Thoracic aorta (tissue), 2 donors: ENCODE results near the gene PIGW. TPM values are rescaled to one million over a fixed set of nuclear protein-coding genes. Genes with fewer than 3 reads are reported as not detected.
A peak's percentile ranks its signal among the peaks of the same experiment; 100 is the strongest.

Experiments used
- ATAC-seq: fragments of 150-250 bp; one replicate; pipeline ENCODE4 v1.8.0; 2017; ENCODE audit warnings: low read depth; ENCODE audit not compliant: insufficient number of reproducible peaks, low FRiP score
- DNase-seq: peaks from one replicate; pipeline ENCODE4 v3.0.0-alpha.2; 2020; ENCODE audit warnings: low spot score
- H3K27ac ChIP-seq, 2 donors: fragments of 200-600 bp; sonication (generic); 1 replicate in 1 of 2; 2 replicates in 1 of 2; pipeline ENCODE4 v1.5.1; 2016; ENCODE audit warnings: mild to moderate bottlenecking in 2 of 2, moderate library complexity in 2 of 2
- H3K27me3 ChIP-seq: fragments of 200-600 bp; sonication (generic); replicated peaks from 2 replicates; pipeline ENCODE4 v1.6.0; 2016; ENCODE audit warnings: mild to moderate bottlenecking; ENCODE audit not compliant: insufficient read depth
- H3K36me3 ChIP-seq: fragments of 200-600 bp; sonication (generic); one replicate; pipeline ENCODE4 v1.5.1; 2016
- H3K4me1 ChIP-seq, 2 donors: fragments of 200-600 bp; sonication (generic); 1 replicate in 1 of 2; 2 replicates in 1 of 2; pipeline versions ENCODE4 v1.5.1 to v1.6.0; 2016; ENCODE audit warnings: low read depth in 2 of 2, mild to moderate bottlenecking in 1 of 2; ENCODE audit not compliant: control insufficient read depth in 1 of 2
- H3K4me3 ChIP-seq: fragments of 200-600 bp; sonication (generic); 2 replicates; pipeline ENCODE4 v1.5.1; 2016; ENCODE audit warnings: mild to moderate bottlenecking
- H3K9me3 ChIP-seq: fragments of 200-600 bp; sonication (generic); 2 replicates; pipeline ENCODE4 v1.5.1; 2016
- total RNA-seq, 2 donors: library from RNA; depleted of rRNA; stranded (reverse); fragments of >200 nt; gene quantifications; one replicate each; pipeline versions ENCODE4 v1.1.0 to v1.2.3, GENCODE V29; 2016
- TF ChIP-seq, protein P1 (sequence below): fragments of 200-600 bp; sonication (generic); IDR thresholded peaks from one replicate; pipeline ENCODE4 v1.5.1; 2019; ENCODE audit warnings: antibody characterized with exemption

Gene PIGW
- total RNA-seq, 2 donors from 2014 or later: 1.8 to 10.7 TPM

DNA sequence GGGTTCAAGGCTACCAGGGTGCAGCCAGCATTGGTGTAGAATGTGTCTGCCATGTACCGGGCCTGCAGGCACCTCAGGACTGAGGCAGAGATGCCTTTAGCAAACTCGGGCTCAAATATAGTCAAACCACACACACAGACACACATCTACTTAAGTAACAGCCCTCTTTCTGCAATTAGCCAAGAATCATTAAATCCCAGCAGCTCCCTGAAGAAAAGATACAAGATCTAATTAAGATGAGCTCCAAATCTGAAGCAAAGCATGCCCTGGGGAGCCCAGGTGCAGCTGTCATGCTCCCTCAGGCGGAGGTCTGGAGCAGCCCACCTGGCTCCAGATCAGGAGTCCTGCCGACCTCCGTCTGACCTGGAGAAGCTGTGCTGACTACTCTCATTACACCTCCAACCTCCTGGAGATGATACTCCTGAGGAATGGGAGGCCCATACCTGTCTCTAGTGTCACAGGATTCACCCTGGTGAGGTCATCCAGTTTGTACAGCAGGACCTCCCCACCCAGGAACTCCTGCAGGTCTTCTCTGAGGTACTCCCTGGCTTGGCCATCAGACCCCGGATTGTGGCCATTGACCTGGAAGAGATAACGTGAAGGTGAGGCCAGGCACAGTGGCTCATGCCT is 7.1 kb upstream of the PIGW start:
- Histone ChIP-seq H3K27me3 (no peaks in the 10 kb centered on the region), H3K27ac (no peak overlapping the region), H3K36me3 (peaks cover 27% of the 10 kb centered on the region), H3K4me1 (no peaks in the 10 kb centered on the region), H3K9me3 (no peaks in the 10 kb centered on the region), H3K4me3 (no peak overlapping the region)
- TF ChIP-seq, protein P1, sequence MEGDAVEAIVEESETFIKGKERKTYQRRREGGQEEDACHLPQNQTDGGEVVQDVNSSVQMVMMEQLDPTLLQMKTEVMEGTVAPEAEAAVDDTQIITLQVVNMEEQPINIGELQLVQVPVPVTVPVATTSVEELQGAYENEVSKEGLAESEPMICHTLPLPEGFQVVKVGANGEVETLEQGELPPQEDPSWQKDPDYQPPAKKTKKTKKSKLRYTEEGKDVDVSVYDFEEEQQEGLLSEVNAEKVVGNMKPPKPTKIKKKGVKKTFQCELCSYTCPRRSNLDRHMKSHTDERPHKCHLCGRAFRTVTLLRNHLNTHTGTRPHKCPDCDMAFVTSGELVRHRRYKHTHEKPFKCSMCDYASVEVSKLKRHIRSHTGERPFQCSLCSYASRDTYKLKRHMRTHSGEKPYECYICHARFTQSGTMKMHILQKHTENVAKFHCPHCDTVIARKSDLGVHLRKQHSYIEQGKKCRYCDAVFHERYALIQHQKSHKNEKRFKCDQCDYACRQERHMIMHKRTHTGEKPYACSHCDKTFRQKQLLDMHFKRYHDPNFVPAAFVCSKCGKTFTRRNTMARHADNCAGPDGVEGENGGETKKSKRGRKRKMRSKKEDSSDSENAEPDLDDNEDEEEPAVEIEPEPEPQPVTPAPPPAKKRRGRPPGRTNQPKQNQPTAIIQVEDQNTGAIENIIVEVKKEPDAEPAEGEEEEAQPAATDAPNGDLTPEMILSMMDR: no peak
- DNase-seq (no peak), ATAC-seq (no peak)

DNA sequence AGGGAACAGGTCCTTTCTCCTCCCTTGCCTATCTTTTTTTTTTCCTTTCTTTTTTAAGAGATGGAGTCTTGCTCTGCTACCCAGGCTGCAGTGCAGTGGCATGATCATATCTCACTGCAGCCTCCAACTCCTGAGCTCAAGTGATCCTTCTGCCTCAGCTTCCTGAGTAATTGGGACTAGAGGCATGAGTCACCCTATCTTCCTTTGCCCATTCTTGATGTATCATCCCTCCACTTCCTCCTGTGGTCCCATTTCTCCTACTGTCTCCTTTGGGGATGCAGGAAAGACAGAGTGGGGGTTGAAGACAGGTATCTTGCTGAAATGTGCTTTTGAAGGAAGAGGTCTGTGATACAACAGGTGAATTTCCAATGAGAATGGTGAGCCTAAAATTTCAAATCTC is 5.7 kb upstream of the PIGW start:
- DNase-seq (no peak), ATAC-seq (no peak)
- TF ChIP-seq, protein P1: no peak
- Histone ChIP-seq H3K4me3 (no peak overlapping the region), H3K36me3 (peaks cover 29% of the 10 kb centered on the region), H3K4me1 (peaks cover 0 to 5% of the 10 kb centered on the region in 2 donors), H3K27ac (no peak overlapping the region), H3K27me3 (no peaks in the 10 kb centered on the region), H3K9me3 (no peaks in the 10 kb centered on the region)

DNA sequence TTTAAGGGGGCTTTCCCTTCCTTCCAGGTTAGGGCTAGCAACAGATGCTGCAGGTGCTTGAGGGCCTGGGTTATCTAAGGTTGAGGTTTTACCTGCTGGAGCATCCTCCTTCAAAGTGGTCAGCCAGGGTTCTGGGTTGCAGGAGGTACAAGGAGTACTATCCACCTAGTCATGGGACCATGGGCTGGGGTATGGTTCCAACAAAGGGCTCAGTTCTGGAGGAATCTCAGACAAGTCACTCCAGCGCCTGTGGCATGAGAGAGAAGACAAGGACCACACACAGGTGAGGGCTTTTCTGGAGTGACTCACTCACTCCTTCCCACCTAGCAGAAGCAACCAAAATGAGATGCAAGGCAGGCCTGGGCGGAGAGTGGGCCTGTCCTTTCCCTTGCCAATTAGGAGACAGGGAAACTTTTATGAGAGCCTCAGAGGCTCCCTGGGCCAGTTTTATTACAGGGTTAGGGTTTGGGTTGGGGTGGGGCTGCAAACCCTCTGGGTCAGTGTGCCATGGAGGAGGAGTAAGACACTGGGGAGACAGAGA is 2.3 kb upstream of the PIGW start:
- H3K4me1 ChIP-seq: peaks cover 3 to 13% of the 10 kb centered on the region in 2 donors
- H3K27ac ChIP-seq: no peak overlapping the region
- DNase-seq (no peak), ATAC-seq (no peak)
- TF ChIP-seq, protein P1: no peak
- H3K4me3 ChIP-seq: no peak overlapping the region
- no peaks in the 10 kb centered on the region for H3K9me3 ChIP-seq
- H3K27me3 ChIP-seq: no peaks in the 10 kb centered on the region
- peaks cover 17% of the 10 kb centered on the region for H3K36me3 ChIP-seq

DNA sequence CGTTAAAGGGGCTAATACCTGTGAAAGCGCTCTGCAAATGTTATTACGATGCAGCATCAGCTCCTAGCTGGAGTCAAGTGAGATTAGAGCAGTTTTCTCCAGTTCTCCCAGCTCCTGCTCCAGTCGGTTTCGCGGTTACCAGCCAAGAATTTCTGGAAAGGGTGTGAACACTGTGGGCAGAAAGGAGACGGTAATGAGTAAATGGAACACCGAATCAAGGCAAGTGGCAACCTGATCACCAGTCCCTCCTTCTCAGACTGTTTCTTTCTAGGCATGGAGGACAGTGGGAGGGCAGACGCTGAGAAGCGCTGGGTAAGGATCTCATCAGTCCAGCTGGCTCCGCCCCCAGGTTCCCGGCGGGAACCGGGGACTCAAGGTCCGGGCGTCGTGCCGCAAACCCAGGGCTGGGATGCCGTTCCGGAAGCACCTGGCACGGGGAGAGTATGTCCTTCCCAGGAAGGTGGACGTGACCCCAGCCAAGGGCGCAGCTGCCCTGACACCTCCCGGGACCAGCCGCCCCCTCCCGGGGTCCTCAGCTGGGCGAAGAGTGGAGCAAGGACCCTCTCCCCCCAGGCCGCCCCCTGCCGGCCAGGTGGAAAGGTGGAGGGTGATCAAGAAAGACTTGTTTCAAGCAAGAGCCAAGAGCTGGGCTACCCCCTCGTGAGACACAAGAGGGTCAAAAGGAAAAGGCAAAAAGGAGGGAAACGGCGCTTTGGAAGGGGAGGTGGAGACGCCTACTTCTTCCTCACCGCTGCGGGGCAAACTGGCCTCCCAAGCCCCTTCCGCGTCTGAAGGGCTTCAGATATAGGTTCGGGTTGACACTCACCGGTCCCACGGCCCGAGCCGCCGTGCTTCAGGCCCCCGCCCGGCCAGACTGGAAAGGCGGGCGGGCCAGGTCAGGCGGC is 600 bp upstream of the PIGW start:
- no peak for ATAC-seq
- TF ChIP-seq, protein P1: peak; percentile 32
- H3K4me1 ChIP-seq: peaks cover 3 to 13% of the 10 kb centered on the region in 2 donors
- H3K27ac ChIP-seq: peak overlapping the region; percentile 94 to 95
- H3K4me3 ChIP-seq: peak overlapping the region; percentile 80
- H3K27me3 ChIP-seq: no peaks in the 10 kb centered on the region
- no peaks in the 10 kb centered on the region for H3K9me3 ChIP-seq
- no peak for DNase-seq
- H3K36me3 ChIP-seq: peaks cover 7% of the 10 kb centered on the region

DNA sequence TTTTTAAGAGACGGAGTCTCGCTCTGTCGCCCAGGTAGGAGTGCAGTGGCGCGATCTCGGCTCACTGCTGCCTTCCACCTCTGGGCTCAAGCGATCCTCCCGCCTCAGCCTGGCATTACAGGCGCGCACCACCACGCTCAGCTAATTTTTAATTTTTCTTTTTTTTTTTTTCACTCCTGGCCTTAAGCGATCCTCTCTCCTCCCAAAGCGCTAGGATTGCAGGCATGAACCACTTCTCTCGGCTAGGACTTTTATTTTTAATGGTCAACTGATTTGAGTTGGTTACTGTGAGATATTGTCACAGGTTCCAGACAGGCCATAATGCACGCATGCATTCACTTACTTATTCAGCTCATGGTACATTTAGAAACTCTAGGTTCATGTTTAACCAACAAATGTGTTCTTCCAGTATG is 888 bp downstream of the PIGW start:
- Histone ChIP-seq H3K9me3 (no peaks in the 10 kb centered on the region), H3K27me3 (no peaks in the 10 kb centered on the region), H3K4me1 (peaks cover 3 to 13% of the 10 kb centered on the region in 2 donors), H3K27ac (peak overlapping the region; percentile 94 to 95), H3K36me3 (peaks cover 7% of the 10 kb centered on the region), H3K4me3 (peak overlapping the region; percentile 80)
- no peak for DNase-seq
- ATAC-seq: no peak
- TF ChIP-seq, protein P1: no peak
